Glutamatergic neuron (in vitro differentiated cells): ENCODE measurements around the gene LRRFIP1. TPM values are rescaled to one million over a fixed set of nuclear protein-coding genes. Genes with fewer than 3 reads are reported as not detected.

ENCODE experiments used
- DNase-seq: peaks from one replicate; pipeline ENCODE4 v3.0.0; 2022
- H3K27ac Mint-ChIP-seq: one replicate; pipeline ENCODE4 v1.8.0; 2020; ENCODE audit warnings: mild to moderate bottlenecking, mixed read lengths, inconsistent platforms; ENCODE audit not compliant: unreplicated experiment
- H3K27me3 Mint-ChIP-seq: one replicate; pipeline ENCODE4 v1.8.0; 2020; ENCODE audit warnings: mild to moderate bottlenecking, moderate library complexity, mixed read lengths, inconsistent platforms; ENCODE audit not compliant: unreplicated experiment
- H3K36me3 Mint-ChIP-seq: one replicate; pipeline ENCODE4 v1.8.0; 2020; ENCODE audit warnings: mild to moderate bottlenecking, mixed read lengths, inconsistent platforms; ENCODE audit not compliant: unreplicated experiment
- H3K4me1 Mint-ChIP-seq: one replicate; pipeline ENCODE4 v1.8.0; 2020; ENCODE audit warnings: mild to moderate bottlenecking, low read depth, mixed read lengths, inconsistent platforms; ENCODE audit not compliant: unreplicated experiment
- H3K4me3 Mint-ChIP-seq: one replicate; pipeline ENCODE4 v1.8.0; 2020; ENCODE audit warnings: mild to moderate bottlenecking, mixed read lengths, inconsistent platforms; ENCODE audit not compliant: unreplicated experiment
- H3K9me3 Mint-ChIP-seq: one replicate; pipeline ENCODE4 v1.8.0; 2020; ENCODE audit warnings: mild to moderate bottlenecking, moderate library complexity, mixed read lengths, inconsistent platforms; ENCODE audit not compliant: unreplicated experiment
- total RNA-seq: library from RNA; stranded (reverse); fragmentation: NEBNext Ultra II Directional; extraction: Animal tissue kit (Norgen Biotek cat#: 25700); gene quantifications from one replicate; pipeline ENCODE4 v1.2.1, GENCODE V29; 2021; ENCODE audit not compliant: unreplicated experiment
- TF ChIP-seq, protein P1 (sequence below): fragments of 200-600 bp; sonication (generic); IDR thresholded peaks from one replicate; pipeline ENCODE4 v1.5.0; 2021; ENCODE audit not compliant: partially characterized antibody, unreplicated experiment

The LRRFIP1 gene
- total RNA-seq, 1 donor from 2014 or later, result 112 TPM

DNA sequence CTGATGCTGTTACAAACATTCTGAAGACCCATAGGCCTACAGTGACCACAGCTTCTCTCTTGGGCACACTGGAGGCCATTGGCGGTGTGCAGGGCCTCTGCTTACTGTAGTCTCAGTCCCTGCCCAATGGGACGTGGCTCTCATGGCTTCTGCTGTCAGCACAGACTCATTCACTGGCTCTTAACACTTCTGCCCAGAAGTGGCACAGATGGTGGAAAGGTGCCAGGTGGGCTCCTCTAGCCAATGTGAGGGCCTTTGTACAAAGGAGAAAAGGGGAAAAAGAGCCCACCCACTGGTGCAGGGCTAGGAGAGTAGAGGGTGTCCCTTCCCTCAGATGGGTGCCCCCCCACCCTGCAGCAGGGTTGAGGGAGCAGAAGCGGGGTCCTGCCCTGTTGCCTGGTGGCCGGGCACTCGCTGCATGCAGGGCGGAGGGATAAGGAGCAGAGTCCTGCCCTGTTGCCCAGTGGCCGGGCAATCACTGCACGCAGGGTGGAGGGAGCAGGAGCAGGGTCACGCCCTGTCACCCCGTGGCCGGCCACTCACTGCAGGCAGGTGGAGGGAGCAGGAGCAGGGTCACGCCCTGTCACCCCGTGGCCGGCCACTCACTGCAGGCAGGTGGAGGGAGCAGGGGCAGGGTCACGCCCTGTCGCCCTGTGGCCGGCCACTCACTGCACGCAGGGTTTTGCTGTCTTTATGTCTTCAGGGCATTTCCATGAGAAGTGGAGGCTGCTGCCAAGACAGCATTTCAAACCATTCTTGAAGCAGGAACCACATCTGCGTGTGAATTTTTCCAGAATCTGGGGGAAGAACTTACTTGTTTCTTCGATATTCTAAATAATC, 20.0 kb downstream of the LRRFIP1 start:
- no peaks in the 10 kb centered on the region for H3K4me1 Mint-ChIP-seq
- no peak overlapping the region for H3K27ac Mint-ChIP-seq
- peaks cover 15% of the 10 kb centered on the region for H3K36me3 Mint-ChIP-seq
- H3K9me3 Mint-ChIP-seq, result peaks cover 2% of the 10 kb centered on the region
- no peak for DNase-seq
- TF ChIP-seq, protein P1, sequence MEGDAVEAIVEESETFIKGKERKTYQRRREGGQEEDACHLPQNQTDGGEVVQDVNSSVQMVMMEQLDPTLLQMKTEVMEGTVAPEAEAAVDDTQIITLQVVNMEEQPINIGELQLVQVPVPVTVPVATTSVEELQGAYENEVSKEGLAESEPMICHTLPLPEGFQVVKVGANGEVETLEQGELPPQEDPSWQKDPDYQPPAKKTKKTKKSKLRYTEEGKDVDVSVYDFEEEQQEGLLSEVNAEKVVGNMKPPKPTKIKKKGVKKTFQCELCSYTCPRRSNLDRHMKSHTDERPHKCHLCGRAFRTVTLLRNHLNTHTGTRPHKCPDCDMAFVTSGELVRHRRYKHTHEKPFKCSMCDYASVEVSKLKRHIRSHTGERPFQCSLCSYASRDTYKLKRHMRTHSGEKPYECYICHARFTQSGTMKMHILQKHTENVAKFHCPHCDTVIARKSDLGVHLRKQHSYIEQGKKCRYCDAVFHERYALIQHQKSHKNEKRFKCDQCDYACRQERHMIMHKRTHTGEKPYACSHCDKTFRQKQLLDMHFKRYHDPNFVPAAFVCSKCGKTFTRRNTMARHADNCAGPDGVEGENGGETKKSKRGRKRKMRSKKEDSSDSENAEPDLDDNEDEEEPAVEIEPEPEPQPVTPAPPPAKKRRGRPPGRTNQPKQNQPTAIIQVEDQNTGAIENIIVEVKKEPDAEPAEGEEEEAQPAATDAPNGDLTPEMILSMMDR, result no peak
- H3K4me3 Mint-ChIP-seq, result no peak overlapping the region
- peaks cover 2% of the 10 kb centered on the region for H3K27me3 Mint-ChIP-seq

DNA sequence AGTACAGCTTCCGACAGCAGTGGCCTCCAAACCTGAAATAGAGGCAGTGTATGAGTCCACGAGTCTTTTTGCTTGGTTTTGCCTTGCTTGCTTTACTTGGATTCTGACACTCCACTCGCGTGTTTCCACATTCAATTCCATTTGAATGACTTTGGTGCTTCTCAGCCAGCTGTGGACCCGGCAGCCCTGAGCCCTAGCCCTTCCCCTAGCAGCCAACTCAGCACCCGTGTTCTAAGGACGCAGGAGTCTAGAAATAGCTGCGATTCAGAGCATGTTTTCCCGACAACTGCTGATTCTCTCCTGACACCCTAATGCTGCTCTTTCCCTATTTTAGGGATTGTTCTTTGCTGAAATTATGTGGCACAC, 20.6 kb downstream of the LRRFIP1 start:
- no peak overlapping the region for H3K27ac Mint-ChIP-seq
- no peak for DNase-seq
- TF ChIP-seq, protein P1, result no peak
- no peak overlapping the region for H3K4me3 Mint-ChIP-seq
- peaks cover 4% of the 10 kb centered on the region for H3K9me3 Mint-ChIP-seq
- peaks cover 18% of the 10 kb centered on the region for H3K36me3 Mint-ChIP-seq
- H3K27me3 Mint-ChIP-seq, result peaks cover 2% of the 10 kb centered on the region
- H3K4me1 Mint-ChIP-seq, result no peaks in the 10 kb centered on the region

DNA sequence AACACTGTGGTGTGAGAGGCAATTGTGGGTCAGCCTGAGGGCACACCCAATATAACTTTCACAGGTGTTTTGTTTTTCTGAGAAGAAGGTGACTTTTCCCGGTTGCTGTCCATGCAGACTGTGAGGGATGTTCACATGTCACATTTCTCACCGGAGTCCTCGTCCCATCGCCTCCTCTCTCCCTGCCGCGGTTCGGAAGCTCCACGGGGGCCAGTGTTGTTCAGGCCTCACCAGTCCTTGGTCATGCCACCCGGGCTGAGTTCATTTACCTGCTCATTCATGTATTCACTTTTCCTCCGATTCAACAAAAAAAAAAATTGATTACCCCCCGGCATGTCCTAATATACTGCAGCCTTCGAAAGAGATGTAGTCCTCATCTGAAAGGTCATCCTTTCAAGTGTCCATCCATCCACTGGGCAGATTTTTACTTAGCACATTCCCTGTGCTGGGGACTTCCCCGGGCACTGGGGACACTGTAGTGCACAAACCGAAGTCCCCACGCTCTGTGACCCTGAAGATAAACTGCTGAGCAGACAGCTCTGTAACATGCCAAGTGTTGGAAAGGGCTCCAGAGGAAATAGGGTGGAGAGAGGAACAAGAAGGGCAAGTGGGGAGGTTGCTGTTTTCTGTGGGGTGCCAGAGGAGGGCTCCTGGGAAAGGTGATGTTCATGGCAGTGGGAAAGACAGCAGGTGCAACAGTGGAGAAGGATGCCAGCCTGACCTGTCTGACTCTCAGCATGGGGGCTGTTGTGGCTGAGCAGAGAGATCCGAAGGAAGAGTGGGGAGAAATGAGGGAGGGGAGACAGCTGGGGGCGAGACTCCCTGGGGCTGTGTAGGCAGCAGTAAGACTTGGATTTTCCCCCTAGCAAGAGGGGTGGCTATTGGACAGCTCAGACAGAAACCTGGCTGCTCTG, 22.4 kb downstream of the LRRFIP1 start:
- peaks cover 19% of the 10 kb centered on the region for H3K36me3 Mint-ChIP-seq
- no peak overlapping the region for H3K27ac Mint-ChIP-seq
- TF ChIP-seq, protein P1, result no peak

DNA sequence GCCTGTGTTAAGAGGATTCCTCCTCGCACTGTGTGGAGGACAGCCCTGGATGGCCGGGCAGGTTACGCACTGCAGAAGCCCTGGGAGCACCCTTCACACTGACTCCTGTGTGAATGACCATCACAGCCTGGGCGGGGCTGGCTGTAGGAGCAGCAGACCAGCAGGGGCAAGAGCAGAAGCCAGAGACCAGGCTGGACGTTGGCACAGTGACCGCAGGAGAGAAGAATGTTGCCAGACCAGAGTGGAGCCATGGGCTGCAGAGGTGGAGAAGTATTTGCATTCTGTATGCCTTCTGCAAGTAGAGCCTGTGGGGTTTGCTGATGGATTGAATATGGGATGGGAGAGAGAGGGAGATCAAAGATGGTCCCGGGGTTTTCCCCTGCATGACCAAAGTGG, 23.1 kb downstream of the LRRFIP1 start:
- Mint-ChIP-seq H3K4me1 (no peaks in the 10 kb centered on the region), H3K27ac (no peak overlapping the region), H3K27me3 (no peaks in the 10 kb centered on the region), H3K4me3 (no peak overlapping the region), H3K36me3 (peaks cover 21% of the 10 kb centered on the region), H3K9me3 (peaks cover 4% of the 10 kb centered on the region)
- no peak for DNase-seq
- TF ChIP-seq, protein P1, result no peak

More for the DNA sequence above, 22.4 kb downstream of the LRRFIP1 start:
- no peak for DNase-seq
- H3K4me3 Mint-ChIP-seq, result no peak overlapping the region
- no peaks in the 10 kb centered on the region for H3K4me1 Mint-ChIP-seq
- H3K27me3 Mint-ChIP-seq, result no peaks in the 10 kb centered on the region
- peaks cover 4% of the 10 kb centered on the region for H3K9me3 Mint-ChIP-seq
